PC-9 (cell line): ENCODE measurements around the gene ACVR2A. TPM values are rescaled to one million over a fixed set of nuclear protein-coding genes. Genes with fewer than 3 reads are reported as not detected.

Experiments used
- BruUV-seq: library from RNA; stranded (reverse); fragments of 400-500 nt; replicated peaks from 2 replicates; lab custom pipeline; 2021; lab: Mats Ljungman, UMichigan
- CTCF ChIA-PET: fragments of 300-600 bp; sonication (Branson Sonifier 250); formaldehyde crosslinking; loops from one replicate; lab custom pipeline; 2022; ENCODE audit warnings: antibody characterized with exemption; lab: Charles Lee
- POLR2A ChIA-PET: fragments of 300-600 bp; sonication (Branson Sonifier 250); formaldehyde crosslinking; loops from one replicate; lab custom pipeline; 2022; ENCODE audit warnings: antibody characterized with exemption; ENCODE audit not compliant: unreplicated experiment; lab: Charles Lee
- DNase-seq, 2 experiments: peaks; one replicate each; pipeline versions ENCODE4 v3.0.0 to v3.0.0-alpha.2; 2015 to 2022; ENCODE audit warnings: mixed read lengths in 1 of 2
- H2AFZ ChIP-seq: fragments of 200-600 bp; sonication (generic); 2 replicates; pipeline ENCODE4 v1.8.1; 2017; ENCODE audit warnings: antibody characterized with exemption
- H3F3A ChIP-seq: fragments of 200-600 bp; sonication (generic); 2 replicates; pipeline ENCODE4 v1.8.1; 2017; ENCODE audit warnings: antibody characterized with exemption, mild to moderate bottlenecking, low read depth; ENCODE audit not compliant: insufficient read depth
- H3K27ac ChIP-seq: fragments of 200-600 bp; sonication (generic); 2 replicates; pipeline ENCODE4 v1.6.1; 2016; ENCODE audit warnings: mixed run types
- H3K27me3 ChIP-seq: fragments of 200-600 bp; sonication (generic); 2 replicates; pipeline ENCODE4 v1.6.1; 2016; ENCODE audit warnings: low read depth, mixed run types; ENCODE audit not compliant: insufficient read depth
- H3K36me3 ChIP-seq: fragments of 200-600 bp; sonication (generic); 2 replicates; pipeline ENCODE4 v1.6.1; 2016; ENCODE audit warnings: low read depth, mixed run types
- H3K4me1 ChIP-seq: fragments of 200-600 bp; sonication (generic); replicated peaks from 2 replicates; pipeline ENCODE4 v1.6.1; 2016; ENCODE audit warnings: mixed run types; ENCODE audit not compliant: insufficient read depth
- H3K4me2 ChIP-seq: fragments of 200-600 bp; sonication (generic); 2 replicates; pipeline ENCODE4 v1.6.1; 2017; ENCODE audit warnings: mixed run types
- H3K4me3 ChIP-seq: fragments of 200-600 bp; sonication (generic); 2 replicates; pipeline ENCODE4 v1.6.1; 2016; ENCODE audit warnings: mixed run types
- H3K79me2 ChIP-seq: fragments of 200-600 bp; sonication (generic); 2 replicates; pipeline ENCODE4 v1.6.1; 2017; ENCODE audit warnings: low read depth, mixed run types
- H3K9me2 ChIP-seq: fragments of 200-600 bp; sonication (generic); 2 replicates; pipeline ENCODE4 v1.8.1; 2017; ENCODE audit warnings: mild to moderate bottlenecking; ENCODE audit not compliant: insufficient read depth
- H3K9me3 ChIP-seq: fragments of 200-600 bp; sonication (generic); 2 replicates; pipeline ENCODE4 v1.8.1; 2016; ENCODE audit warnings: low read depth; ENCODE audit not compliant: insufficient read depth
- H4K20me1 ChIP-seq: fragments of 200-600 bp; sonication (generic); 2 replicates; pipeline ENCODE4 v1.8.1; 2017; ENCODE audit not compliant: insufficient read depth
- EZH2 ChIP-seq: fragments of 200-600 bp; sonication (generic); IDR thresholded peaks from 2 replicates; pipeline ENCODE4 v1.8.0; 2017; ENCODE audit warnings: antibody characterized with exemption, low read depth
- intact Hi-C: fragments of 100-400 bp; cut with micrococcal nuclease; formaldehyde crosslinking; loops from one replicate; pipeline ENCODE4 v1.10.0; 2022; ENCODE audit not compliant: unreplicated experiment
- total RNA-seq: library from RNA; stranded (reverse); gene quantifications from 2 replicates; pipeline ENCODE4 v1.2.3, GENCODE V29; 2021
- TF ChIP-seq, protein P1 (sequence below): fragments of 200-600 bp; sonication (generic); conservative IDR thresholded peaks from 2 replicates; pipeline ENCODE4 v1.6.1; 2017; ENCODE audit warnings: mixed run types, antibody characterized with exemption, mild to moderate bottlenecking, moderate library complexity

Gene ACVR2A
- total RNA-seq, 1 experiment from 2014 or later, result 10.2 TPM

DNA sequence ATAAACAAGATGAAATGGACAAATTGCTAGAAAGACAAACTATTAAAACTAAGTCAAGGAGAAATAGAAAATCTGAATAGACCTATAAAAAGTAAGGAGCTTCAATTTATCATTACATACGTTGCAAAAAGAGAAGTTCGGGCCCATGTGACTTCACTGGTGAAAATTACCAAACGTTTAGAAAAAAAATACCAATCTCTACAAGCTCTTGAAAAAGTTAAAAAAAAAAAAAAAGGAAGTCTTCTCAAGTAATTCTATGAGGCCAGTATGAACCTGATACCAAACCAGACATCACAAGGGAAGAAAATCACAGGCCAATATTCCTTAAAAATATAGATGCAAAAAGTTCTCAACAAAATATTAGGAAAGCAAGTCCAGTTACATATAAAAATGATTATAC is 20.2 kb upstream of the ACVR2A start:
- Histone ChIP-seq H4K20me1 (no peaks in the 10 kb centered on the region), H3K36me3 (no peaks in the 10 kb centered on the region), H3K4me2 (no peak overlapping the region), H3K9me2 (no peaks in the 10 kb centered on the region), H3K4me3 (no peak overlapping the region), H3K4me1 (peaks cover 9% of the 10 kb centered on the region), H2AFZ (no peak overlapping the region), H3K9me3 (no peaks in the 10 kb centered on the region), H3K79me2 (no peaks in the 10 kb centered on the region), H3F3A (no peaks in the 10 kb centered on the region), H3K27me3 (no peaks in the 10 kb centered on the region), H3K27ac (no peak overlapping the region)
- intact Hi-C loops, result no loop called here
- CTCF ChIA-PET, result interaction anchor here (0.7 kb wide), 1 partner anchor 75 kb away, joined by 7 read pairs; no protein-coding TSS in a partner anchor
- no peak for DNase-seq
- POLR2A ChIA-PET, result no interaction called here
- no peak for TF ChIP-seq EZH2
- TF ChIP-seq, protein P1, sequence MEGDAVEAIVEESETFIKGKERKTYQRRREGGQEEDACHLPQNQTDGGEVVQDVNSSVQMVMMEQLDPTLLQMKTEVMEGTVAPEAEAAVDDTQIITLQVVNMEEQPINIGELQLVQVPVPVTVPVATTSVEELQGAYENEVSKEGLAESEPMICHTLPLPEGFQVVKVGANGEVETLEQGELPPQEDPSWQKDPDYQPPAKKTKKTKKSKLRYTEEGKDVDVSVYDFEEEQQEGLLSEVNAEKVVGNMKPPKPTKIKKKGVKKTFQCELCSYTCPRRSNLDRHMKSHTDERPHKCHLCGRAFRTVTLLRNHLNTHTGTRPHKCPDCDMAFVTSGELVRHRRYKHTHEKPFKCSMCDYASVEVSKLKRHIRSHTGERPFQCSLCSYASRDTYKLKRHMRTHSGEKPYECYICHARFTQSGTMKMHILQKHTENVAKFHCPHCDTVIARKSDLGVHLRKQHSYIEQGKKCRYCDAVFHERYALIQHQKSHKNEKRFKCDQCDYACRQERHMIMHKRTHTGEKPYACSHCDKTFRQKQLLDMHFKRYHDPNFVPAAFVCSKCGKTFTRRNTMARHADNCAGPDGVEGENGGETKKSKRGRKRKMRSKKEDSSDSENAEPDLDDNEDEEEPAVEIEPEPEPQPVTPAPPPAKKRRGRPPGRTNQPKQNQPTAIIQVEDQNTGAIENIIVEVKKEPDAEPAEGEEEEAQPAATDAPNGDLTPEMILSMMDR, result no peak
- no TSS peak for BruUV-seq

DNA sequence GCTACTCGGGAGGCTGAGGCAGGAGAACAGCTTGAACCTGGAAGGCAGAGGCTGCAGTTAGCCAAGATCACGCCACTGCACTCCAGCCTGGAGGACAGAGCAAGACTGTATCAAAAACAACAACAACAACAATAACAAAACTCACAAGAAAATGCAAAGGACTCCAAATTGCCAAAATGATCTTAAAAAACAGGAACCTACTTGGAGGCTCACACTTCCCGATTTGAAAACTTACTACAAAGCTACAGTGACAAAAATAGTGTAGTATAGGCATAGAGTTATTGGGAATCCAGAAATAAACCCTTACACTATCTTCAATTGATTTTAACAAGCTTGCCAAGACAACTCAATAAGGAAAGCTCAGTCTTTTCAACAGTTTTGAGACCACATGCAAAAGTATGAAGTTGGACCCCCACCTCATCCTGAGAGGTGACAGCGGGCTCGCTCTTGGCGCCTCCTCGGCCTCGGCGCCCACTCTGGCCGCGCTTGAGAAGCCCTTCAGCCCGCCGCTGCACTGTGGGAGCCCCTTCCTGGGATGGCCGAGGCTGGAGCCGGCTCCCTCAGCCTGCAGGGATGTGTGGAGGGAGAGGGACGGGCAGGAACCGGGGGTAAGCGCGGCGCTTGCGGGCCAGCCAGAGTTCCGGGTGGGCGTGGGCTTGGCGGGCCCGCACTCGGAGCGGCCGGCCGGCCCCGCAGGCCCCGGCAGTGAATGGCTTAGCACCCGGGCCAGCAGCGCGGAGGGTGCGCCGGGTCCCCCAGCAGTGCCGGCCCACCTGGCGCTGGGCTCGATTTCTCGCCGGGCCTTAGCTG is 18.3 kb upstream of the ACVR2A start:
- DNase-seq, result no peak
- peaks cover 9% of the 10 kb centered on the region for H3K4me1 ChIP-seq
- H3K27ac ChIP-seq, result no peak overlapping the region
- no TSS peak for BruUV-seq
- no peaks in the 10 kb centered on the region for H3K9me2 ChIP-seq
- H3K4me3 ChIP-seq, result no peak overlapping the region
- H3K27me3 ChIP-seq, result no peaks in the 10 kb centered on the region
- intact Hi-C loops, result no loop called here
- H3K79me2 ChIP-seq, result no peaks in the 10 kb centered on the region
- H3K9me3 ChIP-seq, result no peaks in the 10 kb centered on the region
- no peak overlapping the region for H2AFZ ChIP-seq
- POLR2A ChIA-PET, result no interaction called here
- CTCF ChIA-PET, result no interaction called here
- no peaks in the 10 kb centered on the region for H3F3A ChIP-seq
- TF ChIP-seq EZH2, result no peak
- TF ChIP-seq, protein P1, result no peak
- no peak overlapping the region for H3K4me2 ChIP-seq
- H3K36me3 ChIP-seq, result no peaks in the 10 kb centered on the region
- no peaks in the 10 kb centered on the region for H4K20me1 ChIP-seq

DNA sequence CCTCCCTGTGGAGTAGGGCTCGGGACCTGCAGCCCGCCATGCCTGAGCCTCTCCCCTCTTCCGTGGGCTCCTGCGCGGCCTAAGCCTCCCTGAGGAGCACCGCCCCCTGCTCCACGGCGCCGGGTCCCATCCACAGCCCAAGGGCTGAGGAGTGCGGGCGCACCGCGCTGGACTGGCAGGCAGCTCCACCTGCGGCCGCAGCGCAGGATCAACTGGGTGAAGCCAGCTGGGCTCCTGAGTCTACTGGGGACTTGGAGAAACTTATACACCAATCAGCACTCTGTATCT is 17.8 kb upstream of the ACVR2A start:
- CTCF ChIA-PET, result no interaction called here
- no peaks in the 10 kb centered on the region for H3K9me2 ChIP-seq
- no peaks in the 10 kb centered on the region for H3K9me3 ChIP-seq
- intact Hi-C loops, result no loop called here
- no peak for DNase-seq
- BruUV-seq, result no TSS peak
- no peaks in the 10 kb centered on the region for H3F3A ChIP-seq
- H3K27ac ChIP-seq, result no peak overlapping the region
- POLR2A ChIA-PET, result no interaction called here
- TF ChIP-seq, protein P1, result no peak
- TF ChIP-seq EZH2, result no peak
- peaks cover 9% of the 10 kb centered on the region for H3K4me1 ChIP-seq
- no peaks in the 10 kb centered on the region for H4K20me1 ChIP-seq
- no peak overlapping the region for H3K4me2 ChIP-seq
- no peaks in the 10 kb centered on the region for H3K79me2 ChIP-seq
- H3K27me3 ChIP-seq, result no peaks in the 10 kb centered on the region
- H3K36me3 ChIP-seq, result no peaks in the 10 kb centered on the region
- no peak overlapping the region for H2AFZ ChIP-seq
- no peak overlapping the region for H3K4me3 ChIP-seq
